Measurements from ENCODE around the gene KRTAP12-4.

The KRTAP12-4 gene

DNA sequence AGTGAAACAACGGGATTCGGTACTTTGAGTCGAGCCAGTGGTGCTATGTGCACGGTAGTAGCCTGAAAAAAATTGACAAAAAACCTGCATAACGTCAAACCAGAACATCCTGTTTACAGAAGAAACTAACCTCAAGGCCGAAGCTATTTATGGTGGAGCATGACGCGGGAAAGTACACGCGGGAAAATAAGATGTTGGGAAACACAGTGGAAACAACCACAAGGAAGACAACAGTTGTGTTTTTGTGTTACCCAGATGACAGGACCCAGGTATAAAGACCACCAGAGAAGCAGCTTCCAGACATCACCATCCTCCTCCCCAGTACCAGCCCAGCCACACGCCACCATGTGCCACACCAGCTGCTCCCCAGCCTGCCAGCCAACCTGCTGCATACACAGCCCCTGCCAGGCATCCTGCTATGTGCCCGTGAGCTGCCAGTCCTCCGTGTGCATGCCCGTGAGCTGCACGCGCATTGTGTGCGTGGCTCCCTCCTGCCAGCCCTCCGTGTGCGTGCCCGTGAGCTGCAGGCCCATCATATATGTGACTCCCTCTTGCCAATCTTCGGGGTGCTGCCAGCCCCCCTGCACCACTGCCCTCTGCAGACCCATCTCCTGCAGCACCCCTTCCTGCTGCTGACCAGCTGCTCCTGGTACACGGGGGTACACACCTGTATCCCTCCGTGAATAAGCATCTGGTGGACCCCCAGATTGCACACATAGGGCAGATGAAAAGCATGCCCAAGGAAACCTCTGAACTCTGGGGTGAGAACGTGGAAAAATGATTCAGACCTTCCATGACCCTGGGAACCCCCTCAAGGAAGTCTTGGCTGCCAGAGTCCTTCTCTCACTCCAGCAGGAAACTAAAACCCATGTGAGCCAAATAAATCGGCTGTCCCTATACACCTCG lies 3.4 kb upstream of the KRTAP12-4 start, which contains the start of gene KRTAP12-3:
KRTAP12-3 (plus strand) TSS at position 298 of the 906 bp plus-strand sequence; CDS start at position 346, 48 bp downstream.
- TF ChIP-seq TAF1 (IDR thresholded peaks at IDR 0.05; ENCODE audit: low read depth, low read length), result no peak
- TF ChIP-seq POU2F2 (IDR thresholded peaks at IDR 0.05; ENCODE audit: low read depth, low read length), result no peak
- TF ChIP-seq POLR2A (IDR thresholded peaks at IDR 0.05; ENCODE audit: low read depth, low read length), result no peak
- no peak for TF ChIP-seq PAX5 (IDR thresholded peaks at IDR 0.05; ENCODE audit: insufficient read depth, low read length, severe bottlenecking)
- no peak for TF ChIP-seq SPI1 (IDR thresholded peaks at IDR 0.05; ENCODE audit: low read depth, low read length)
- no peak for TF ChIP-seq POLR2AphosphoS5 (IDR thresholded peaks at IDR 0.05; ENCODE audit: low read depth, low read length)
- DNase-seq (ENCODE audit: insufficient read length, low spot score) (no peak), FAIRE-seq (no peak)

- FAIRE-seq (no peak), DNase-seq (ENCODE audit: insufficient read length, low spot score) (no peak)
- no peak for TF ChIP-seq POLR2A (IDR thresholded peaks at IDR 0.05; ENCODE audit: low read depth, low read length)
- no peak for TF ChIP-seq SPI1 (IDR thresholded peaks at IDR 0.05; ENCODE audit: low read depth, low read length)
- no peak for TF ChIP-seq POLR2AphosphoS5 (IDR thresholded peaks at IDR 0.05; ENCODE audit: low read depth, low read length)
Measured at GRCh38 chr21:44656868-44657267, 2.4 kb upstream of the KRTAP12-4 start.

GRCh38 chr21:44653656-44654575 lies 543 bp downstream of the KRTAP12-4 start:
- DNase-seq (ENCODE audit: insufficient read length, low spot score) (no peak), FAIRE-seq (no peak)
- TF ChIP-seq POU2F2 (IDR thresholded peaks at IDR 0.05; ENCODE audit: low read depth, low read length) (no peak), PAX5 (IDR thresholded peaks at IDR 0.05; ENCODE audit: insufficient read depth, low read length, severe bottlenecking) (no peak), TAF1 (IDR thresholded peaks at IDR 0.05; ENCODE audit: low read depth, low read length) (no peak), POLR2AphosphoS5 (IDR thresholded peaks at IDR 0.05; ENCODE audit: low read depth, low read length) (no peak), SPI1 (IDR thresholded peaks at IDR 0.05; ENCODE audit: low read depth, low read length) (no peak), POLR2A (IDR thresholded peaks at IDR 0.05; ENCODE audit: low read depth, low read length) (no peak)

DNA sequence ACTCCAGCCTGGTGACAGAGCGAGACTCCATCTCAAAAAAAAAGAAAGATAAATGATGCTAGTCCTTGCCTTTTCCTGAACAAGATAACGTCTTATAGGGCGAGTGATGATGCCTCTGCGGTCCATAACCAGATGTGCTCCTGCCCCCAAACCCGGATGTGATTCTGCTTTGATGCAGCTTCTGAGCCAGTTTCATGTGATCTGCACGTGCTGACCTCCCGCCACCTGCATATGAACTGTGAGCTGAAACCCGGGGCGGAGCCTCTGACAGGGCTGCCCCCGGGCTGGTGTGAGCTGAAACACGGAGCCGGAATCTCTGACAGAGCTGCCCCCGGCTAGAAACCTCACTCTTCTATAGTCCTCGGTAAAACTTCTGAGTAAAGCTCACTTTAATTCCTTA lies 1.3 kb downstream of the KRTAP12-4 start:
- no peak for TF ChIP-seq TAF1 (IDR thresholded peaks at IDR 0.05; ENCODE audit: low read depth, low read length)
- TF ChIP-seq POLR2A (IDR thresholded peaks at IDR 0.05; ENCODE audit: low read depth, low read length), result no peak
- TF ChIP-seq PAX5 (IDR thresholded peaks at IDR 0.05; ENCODE audit: insufficient read depth, low read length, severe bottlenecking), result no peak
- TF ChIP-seq POLR2AphosphoS5 (IDR thresholded peaks at IDR 0.05; ENCODE audit: low read depth, low read length), result no peak
- no peak for TF ChIP-seq POU2F2 (IDR thresholded peaks at IDR 0.05; ENCODE audit: low read depth, low read length)
- no peak for TF ChIP-seq SPI1 (IDR thresholded peaks at IDR 0.05; ENCODE audit: low read depth, low read length)
- DNase-seq (ENCODE audit: insufficient read length, low spot score) (no peak), FAIRE-seq (no peak)

DNA sequence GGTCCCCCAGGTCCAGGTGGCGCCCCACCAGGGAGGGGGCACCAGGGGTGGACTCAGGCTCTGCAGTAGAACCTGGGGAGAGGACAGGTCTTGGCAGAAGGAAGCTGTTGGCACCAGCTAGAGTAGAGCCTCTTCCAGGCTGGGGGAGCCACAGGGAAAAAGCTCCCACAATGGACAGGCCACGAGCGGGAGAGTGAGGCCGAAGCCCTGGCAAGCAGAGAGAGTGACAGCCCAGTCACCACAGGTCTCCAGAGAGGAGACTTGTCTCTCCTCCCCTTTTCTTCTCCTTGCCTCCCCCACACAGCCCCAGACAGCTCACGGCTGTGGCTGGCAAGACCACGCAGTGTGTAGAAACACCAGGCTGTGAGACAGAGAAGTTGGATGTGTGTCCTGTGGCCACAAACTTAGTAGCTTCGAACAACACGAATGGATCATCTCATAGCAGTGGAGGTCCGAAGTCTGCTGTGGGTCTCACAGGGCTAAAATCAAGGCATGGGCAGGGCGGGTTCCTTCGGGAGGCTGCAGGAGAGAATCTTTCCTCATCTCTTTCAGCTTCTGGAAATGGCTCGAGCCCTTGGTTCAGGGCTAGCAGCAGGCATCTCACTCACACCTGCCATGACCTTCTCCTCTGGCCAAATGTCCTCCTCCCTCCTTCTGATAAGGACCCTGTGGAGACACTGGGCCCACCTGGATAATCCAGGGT lies 3.3 kb downstream of the KRTAP12-4 start:
- no peak for TF ChIP-seq TAF1 (IDR thresholded peaks at IDR 0.05; ENCODE audit: low read depth, low read length)
- TF ChIP-seq POU2F2 (IDR thresholded peaks at IDR 0.05; ENCODE audit: low read depth, low read length), result no peak
- no peak for TF ChIP-seq SPI1 (IDR thresholded peaks at IDR 0.05; ENCODE audit: low read depth, low read length)
- no peak for TF ChIP-seq PAX5 (IDR thresholded peaks at IDR 0.05; ENCODE audit: insufficient read depth, low read length, severe bottlenecking)
- no peak for TF ChIP-seq POLR2A (IDR thresholded peaks at IDR 0.05; ENCODE audit: low read depth, low read length)
- TF ChIP-seq POLR2AphosphoS5 (IDR thresholded peaks at IDR 0.05; ENCODE audit: low read depth, low read length), result no peak
- FAIRE-seq (no peak), DNase-seq (ENCODE audit: insufficient read length, low spot score) (no peak)

DNA sequence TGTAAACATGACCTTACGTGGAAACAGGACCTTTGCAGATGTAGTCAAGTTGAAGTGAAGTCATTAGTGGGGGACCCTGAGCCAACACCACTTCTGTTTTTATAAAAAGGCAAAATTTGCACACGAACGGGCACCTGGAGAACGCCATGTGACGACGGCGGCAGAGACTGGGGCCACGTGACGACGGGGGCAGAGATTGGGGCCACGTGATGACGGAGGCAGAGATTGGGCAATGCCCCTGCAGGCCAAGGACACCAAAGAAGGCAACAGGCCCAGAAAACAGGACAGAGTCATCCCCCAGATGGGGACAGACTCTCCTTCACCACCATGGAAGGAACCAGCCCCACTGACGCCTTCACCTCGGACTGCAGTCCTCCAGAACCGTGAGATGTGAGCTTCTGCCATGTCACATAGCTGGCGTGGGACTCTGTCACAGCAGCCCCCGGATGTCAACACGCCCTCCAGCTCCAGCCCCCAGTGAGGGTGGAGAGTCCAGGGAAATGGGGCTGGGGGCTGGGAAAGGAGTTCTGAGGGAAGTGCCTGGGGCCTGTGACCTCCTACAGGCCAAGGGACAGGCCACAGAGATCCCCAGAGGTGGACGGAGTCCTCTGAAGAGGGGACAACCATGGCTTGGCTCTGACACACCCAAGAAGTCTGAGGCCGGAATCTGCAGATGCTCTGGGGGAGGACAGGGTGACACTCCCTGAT lies 4.0 kb downstream of the KRTAP12-4 start:
- TF ChIP-seq PAX5 (IDR thresholded peaks at IDR 0.05; ENCODE audit: insufficient read depth, low read length, severe bottlenecking), result no peak
- no peak for TF ChIP-seq TAF1 (IDR thresholded peaks at IDR 0.05; ENCODE audit: low read depth, low read length)
- no peak for TF ChIP-seq POLR2A (IDR thresholded peaks at IDR 0.05; ENCODE audit: low read depth, low read length)
- TF ChIP-seq POLR2AphosphoS5 (IDR thresholded peaks at IDR 0.05; ENCODE audit: low read depth, low read length), result no peak
- no peak for TF ChIP-seq SPI1 (IDR thresholded peaks at IDR 0.05; ENCODE audit: low read depth, low read length)
- TF ChIP-seq POU2F2 (IDR thresholded peaks at IDR 0.05; ENCODE audit: low read depth, low read length), result no peak
- FAIRE-seq (no peak), DNase-seq (ENCODE audit: insufficient read length, low spot score) (no peak)

DNA sequence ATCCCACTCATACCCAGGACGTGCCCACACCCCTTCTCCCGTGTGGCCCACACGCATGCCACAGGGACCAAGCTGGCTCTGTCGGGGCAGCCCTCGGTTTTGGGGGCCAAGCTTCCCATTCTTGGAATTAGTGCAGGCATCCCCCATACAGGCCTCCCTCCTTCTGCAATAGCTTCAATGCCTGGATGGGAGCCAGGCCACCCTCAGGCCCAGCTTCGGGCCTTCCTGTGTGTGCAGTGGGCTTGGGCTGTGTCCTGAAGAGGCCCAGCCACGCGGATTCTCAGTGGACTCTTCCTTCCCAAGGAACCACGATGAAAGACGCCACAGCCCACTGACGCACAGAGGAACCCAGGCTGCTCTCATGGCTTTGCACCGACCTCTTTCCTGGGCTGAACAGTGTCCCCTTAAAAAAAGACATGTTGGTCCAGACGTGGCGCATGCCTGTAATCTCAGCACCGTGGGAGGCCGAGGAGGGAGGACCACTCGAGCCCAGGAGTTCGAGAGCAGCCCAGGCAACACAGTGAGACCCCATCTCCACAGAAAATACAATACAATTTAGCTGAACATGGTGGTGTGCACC lies 4.8 kb downstream of the KRTAP12-4 start:
- no peak for FAIRE-seq
- TF ChIP-seq SPI1 (IDR thresholded peaks at IDR 0.05; ENCODE audit: low read depth, low read length), result no peak
- TF ChIP-seq TAF1 (IDR thresholded peaks at IDR 0.05; ENCODE audit: low read depth, low read length), result no peak
- TF ChIP-seq POU2F2 (IDR thresholded peaks at IDR 0.05; ENCODE audit: low read depth, low read length), result no peak
- no peak for TF ChIP-seq POLR2A (IDR thresholded peaks at IDR 0.05; ENCODE audit: low read depth, low read length)
- TF ChIP-seq POLR2AphosphoS5 (IDR thresholded peaks at IDR 0.05; ENCODE audit: low read depth, low read length), result no peak
- no peak for TF ChIP-seq PAX5 (IDR thresholded peaks at IDR 0.05; ENCODE audit: insufficient read depth, low read length, severe bottlenecking)

More for the DNA sequence above, 4.8 kb downstream of the KRTAP12-4 start:
- no peak for DNase-seq (ENCODE audit: insufficient read length, low spot score)

All from GM12891 (cell line).